ENCODE results near the gene DYNC1H1.

- TF ChIP-seq CTCF (IDR thresholded peaks at IDR 0.05; ENCODE audit: insufficient read depth, low read depth, low read length) (no peak), EZH2 (IDR thresholded peaks at IDR 0.05; ENCODE audit: insufficient read depth, low read length) (no peak)
These were observed 8.0 kb upstream of the DYNC1H1 start for GRCh38 chr14:101956179-101956885.

Data from astrocyte (in vitro differentiated cells and primary cell).